ENCODE measurements around the gene MAPK11. TPM values are rescaled to one million over a fixed set of nuclear protein-coding genes. Genes with fewer than 3 reads are reported as not detected.

MAPK11 gene
- total and polyA plus RNA-seq, 2 donors from 2014 or later, result 11.4 to 18.3 TPM

- peaks cover 0 to 52% (median 26%) of the 10 kb centered on the region in 3 donors for H3K36me3 ChIP-seq (ENCODE audit: control insufficient read depth in 2 of 3, insufficient read depth in 3 of 3, low read length in 3 of 3)
- no peaks in the 10 kb centered on the region for H3K9me3 ChIP-seq (ENCODE audit: control insufficient read depth in 2 of 3, insufficient read depth in 1 of 3, low read length in 3 of 3)
- H3K9ac ChIP-seq (ENCODE audit: low read length in 3 of 3), result no peak overlapping the region
- DNase-seq (no peak), FAIRE-seq (no peak)
- H3K4me3 ChIP-seq (ENCODE audit: low read length in 3 of 3), result no peak overlapping the region
- TF ChIP-seq CTCF (IDR thresholded peaks at IDR 0.05; ENCODE audit: borderline replicate concordance, extremely low read depth, insufficient read depth), result no peak
- intact Hi-C loops (cut with DNase I), result no loop called here
- no peaks in the 10 kb centered on the region for H3K27me3 ChIP-seq (ENCODE audit: control insufficient read depth, insufficient read depth, low read length)
- peaks cover 0 to 25% (median 0%) of the 10 kb centered on the region in 3 donors for H3K4me1 ChIP-seq (ENCODE audit: control insufficient read depth in 2 of 3, insufficient read depth in 2 of 3, low read depth in 1 of 3, low read length in 3 of 3)
- no peak overlapping the region for H3K27ac ChIP-seq (ENCODE audit: low read depth in 2 of 2, low read length in 2 of 2)
Measured at GRCh38 chr22:50286701-50287318, 16.6 kb upstream of the MAPK11 start.

- TF ChIP-seq CTCF (IDR thresholded peaks at IDR 0.05; ENCODE audit: borderline replicate concordance, extremely low read depth, insufficient read depth), result no peak
- FAIRE-seq (no peak), DNase-seq (no peak)
- H3K36me3 ChIP-seq (ENCODE audit: control insufficient read depth in 2 of 3, insufficient read depth in 3 of 3, low read length in 3 of 3), result peaks cover 0 to 56% (median 27%) of the 10 kb centered on the region in 3 donors
- peaks cover 0 to 20% (median 0%) of the 10 kb centered on the region in 3 donors for H3K4me1 ChIP-seq (ENCODE audit: control insufficient read depth in 2 of 3, insufficient read depth in 2 of 3, low read depth in 1 of 3, low read length in 3 of 3)
- no peaks in the 10 kb centered on the region for H3K9me3 ChIP-seq (ENCODE audit: control insufficient read depth in 2 of 3, insufficient read depth in 1 of 3, low read length in 3 of 3)
- H3K27ac ChIP-seq (ENCODE audit: low read depth in 2 of 2, low read length in 2 of 2), result no peak overlapping the region
- intact Hi-C loops (cut with DNase I), result no loop called here
- no peak overlapping the region for H3K9ac ChIP-seq (ENCODE audit: low read length in 3 of 3)
- no peak overlapping the region for H3K4me3 ChIP-seq (ENCODE audit: low read length in 3 of 3)
- H3K27me3 ChIP-seq (ENCODE audit: control insufficient read depth, insufficient read depth, low read length), result no peaks in the 10 kb centered on the region
Measured at GRCh38 chr22:50286275-50286674, 16.1 kb upstream of the MAPK11 start.

- Histone ChIP-seq H3K27ac (ENCODE audit: low read depth in 2 of 2, low read length in 2 of 2) (peak overlapping the region in 1 of 2 donors; percentile 47), H3K36me3 (ENCODE audit: control insufficient read depth in 2 of 3, insufficient read depth in 3 of 3, low read length in 3 of 3) (peaks cover 0 to 62% (median 29%) of the 10 kb centered on the region in 3 donors)
- no peak for FAIRE-seq
Measured at GRCh38 chr22:50285568-50286229, 15.5 kb upstream of the MAPK11 start.

More at GRCh38 chr22:50285568-50286229, 15.5 kb upstream of the MAPK11 start:
- no peak overlapping the region for H3K4me3 ChIP-seq (ENCODE audit: low read length in 3 of 3)
- DNase-seq, result no peak
- no peak for TF ChIP-seq CTCF (IDR thresholded peaks at IDR 0.05; ENCODE audit: borderline replicate concordance, extremely low read depth, insufficient read depth)
- no peaks in the 10 kb centered on the region for H3K9me3 ChIP-seq (ENCODE audit: control insufficient read depth in 2 of 3, insufficient read depth in 1 of 3, low read length in 3 of 3)
- H3K9ac ChIP-seq (ENCODE audit: low read length in 3 of 3), result peak overlapping the region in 1 of 3 donors; percentile 7
- intact Hi-C loops (cut with DNase I), result no loop called here
- H3K27me3 ChIP-seq (ENCODE audit: control insufficient read depth, insufficient read depth, low read length), result no peaks in the 10 kb centered on the region
- peaks cover 0 to 14% (median 0%) of the 10 kb centered on the region in 3 donors for H3K4me1 ChIP-seq (ENCODE audit: control insufficient read depth in 2 of 3, insufficient read depth in 2 of 3, low read depth in 1 of 3, low read length in 3 of 3)

Data from kidney (tissue), 14 donors.